H1 (cell line): ENCODE data around the gene KLHL30. TPM values are rescaled to one million over a fixed set of nuclear protein-coding genes. Genes with fewer than 3 reads are reported as not detected.

Experiments
- CTCF ChIA-PET: fragments of 300-600 bp; sonication (Branson Sonifier 250); formaldehyde crosslinking; loops from one replicate; lab custom pipeline; 2021; ENCODE audit not compliant: partially characterized antibody; lab: Charles Lee
- POLR2A ChIA-PET: fragments of 300-600 bp; sonication (Branson Sonifier 250); formaldehyde crosslinking; loops from one replicate; lab custom pipeline; 2021; ENCODE audit warnings: inconsistent platforms; ENCODE audit not compliant: partially characterized antibody; lab: Charles Lee
- DNase-seq, 2 experiments: peaks; one replicate each; pipeline versions ENCODE4 v3.0.0 to v3.0.0-alpha.2; 2010 to 2022; ENCODE audit warnings: low spot score in 2 of 2, low read depth in 1 of 2, mixed read lengths in 1 of 2
- FAIRE-seq: peaks from 2 replicates; lab custom pipeline; 2011; peaks lifted over from hg19 to GRCh38; lab: Jason Lieb, UNC
- H2AFZ ChIP-seq: 2 replicates; pipeline ENCODE4 v1.8.1; 2012; ENCODE audit warnings: low read length, inconsistent platforms
- H2AK5ac ChIP-seq: 2 replicates; pipeline ENCODE4 v1.6.1; 2013; ENCODE audit warnings: low read depth, low read length
- H2BK120ac ChIP-seq: replicated peaks from 2 replicates; pipeline ENCODE3; 2013; ENCODE audit warnings: low read depth, low read length, inconsistent platforms
- H2BK12ac ChIP-seq: 2 replicates; pipeline ENCODE4 v1.6.1; 2013; ENCODE audit warnings: low read depth, low read length
- H2BK15ac ChIP-seq: 2 replicates; pipeline ENCODE4 v1.6.1; 2013; ENCODE audit warnings: low read length
- H2BK20ac ChIP-seq: 2 replicates; pipeline ENCODE4 v1.6.1; 2013; ENCODE audit warnings: low read length
- H2BK5ac ChIP-seq: 2 replicates; pipeline ENCODE4 v1.6.1; 2013; ENCODE audit warnings: low read depth, low read length
- H3K14ac ChIP-seq: 2 replicates; pipeline ENCODE4 v1.6.1; 2013; ENCODE audit warnings: inconsistent platforms; ENCODE audit not compliant: insufficient read length
- H3K18ac ChIP-seq: 2 replicates; pipeline ENCODE4 v1.6.1; 2013; ENCODE audit warnings: low read length; ENCODE audit errors: extremely low read depth
- H3K23ac ChIP-seq: 2 replicates; pipeline ENCODE4 v1.6.1; 2013; ENCODE audit warnings: inconsistent platforms; ENCODE audit not compliant: insufficient read length
- H3K23me2 ChIP-seq: 2 replicates; pipeline ENCODE4 v1.6.1; 2013; ENCODE audit warnings: low read depth, low read length
- H3K27ac ChIP-seq: 2 replicates; pipeline ENCODE4 v1.6.1; 2011; ENCODE audit warnings: low read depth, low read length, inconsistent platforms
- H3K27me3 ChIP-seq, 4 experiments: replicated peaks in 1 of 4; 1 replicate in 1 of 4; 2 replicates in 3 of 4; pipeline versions ENCODE4 v1.6.1 to v1.8.1; 2011 to 2013; ENCODE audit warnings: low read length in 3 of 4, mild to moderate bottlenecking in 3 of 4, inconsistent platforms in 2 of 4, mixed read lengths in 2 of 4, moderate library complexity in 1 of 4; ENCODE audit not compliant: control insufficient read depth in 3 of 4, insufficient read depth in 3 of 4; ENCODE audit errors: extremely low read depth in 1 of 4
- H3K36me3 ChIP-seq, 4 experiments: 2 replicates each; pipeline versions ENCODE4 v1.6.1 to v1.8.1; 2011 to 2013; ENCODE audit warnings: mild to moderate bottlenecking in 4 of 4, low read length in 3 of 4, moderate library complexity in 2 of 4, control low read depth in 1 of 4, inconsistent platforms in 1 of 4; ENCODE audit not compliant: insufficient read depth in 4 of 4, control insufficient read depth in 2 of 4
- H3K4ac ChIP-seq: replicated peaks from 2 replicates; pipeline ENCODE3; 2013; ENCODE audit warnings: low read length, low read depth, mixed read lengths, inconsistent platforms; ENCODE audit not compliant: insufficient read length
- H3K4me1 ChIP-seq, 4 experiments: replicated peaks in 1 of 4; 1 replicate in 1 of 4; 2 replicates in 3 of 4; pipeline versions ENCODE4 v1.6.1 to v1.8.1; 2011 to 2013; ENCODE audit warnings: low read length in 3 of 4, inconsistent platforms in 2 of 4, mixed read lengths in 1 of 4; ENCODE audit not compliant: insufficient read depth in 4 of 4, control insufficient read depth in 3 of 4
- H3K4me2 ChIP-seq, 2 experiments: 2 replicates each; pipeline versions ENCODE4 v1.6.1 to v1.8.1; 2011 to 2013; ENCODE audit warnings: low read depth in 2 of 2, low read length in 2 of 2, control low read depth in 1 of 2, inconsistent platforms in 1 of 2, mild to moderate bottlenecking in 1 of 2; ENCODE audit not compliant: insufficient read depth in 1 of 2
- H3K4me3 ChIP-seq, 4 experiments: fragments of 200-600, 300-600 bp in 1 of 4; sonication (generic), shearing (Covaris generic), sonication (Bioruptor Twin) in 1 of 4; 2 replicates each; pipeline versions ENCODE4 v1.5.1 to v1.8.1; 2011 to 2016; ENCODE audit warnings: low read length in 4 of 4, low read depth in 3 of 4, control low read depth in 2 of 4, inconsistent platforms in 2 of 4, mild to moderate bottlenecking in 2 of 4, mixed read lengths in 1 of 4, moderate library complexity in 1 of 4; ENCODE audit not compliant: insufficient read depth in 2 of 4; ENCODE audit errors: extremely low read depth in 1 of 4
- H3K56ac ChIP-seq: replicated peaks from 2 replicates; pipeline ENCODE3; 2013; ENCODE audit warnings: low read depth, mild to moderate bottlenecking, mixed read lengths, low read length, inconsistent platforms; ENCODE audit not compliant: insufficient read length
- H3K79me1 ChIP-seq: 2 replicates; pipeline ENCODE4 v1.6.1; 2013; ENCODE audit warnings: low read depth, low read length, control low read depth
- H3K79me2 ChIP-seq, 2 experiments: 2 replicates each; pipeline versions ENCODE4 v1.6.1 to v1.8.1; 2012 to 2013; ENCODE audit warnings: low read length in 2 of 2, mild to moderate bottlenecking in 2 of 2, inconsistent platforms in 1 of 2; ENCODE audit not compliant: insufficient read depth in 2 of 2, control insufficient read depth in 1 of 2
- H3K9ac ChIP-seq, 4 experiments: replicated peaks in 1 of 4; 1 replicate in 1 of 4; 2 replicates in 3 of 4; pipeline versions ENCODE4 v1.6.1 to v1.8.1; 2011 to 2013; ENCODE audit warnings: low read depth in 3 of 4, low read length in 3 of 4, control low read depth in 2 of 4, mild to moderate bottlenecking in 2 of 4, moderate library complexity in 2 of 4, inconsistent platforms in 1 of 4; ENCODE audit errors: extremely low read depth in 1 of 4
- H3K9me3 ChIP-seq, 2 experiments: 2 replicates each; pipeline versions ENCODE4 v1.6.1 to v1.8.1; 2012 to 2013; ENCODE audit warnings: mild to moderate bottlenecking in 2 of 2, moderate library complexity in 2 of 2, control low read depth in 1 of 2, inconsistent platforms in 1 of 2, low read depth in 1 of 2, low read length in 1 of 2, mixed read lengths in 1 of 2; ENCODE audit not compliant: insufficient read depth in 2 of 2
- H4K20me1 ChIP-seq, 2 experiments: replicated peaks in 1 of 2; 2 replicates each; pipeline versions ENCODE3 to v1.8.1; 2011 to 2013; ENCODE audit warnings: inconsistent platforms in 2 of 2, low read length in 2 of 2, mild to moderate bottlenecking in 1 of 2; ENCODE audit not compliant: insufficient read depth in 2 of 2, control insufficient read depth in 1 of 2
- H4K5ac ChIP-seq: 2 replicates; pipeline ENCODE4 v1.6.1; 2013; ENCODE audit warnings: low read length, low read depth, mixed read lengths, inconsistent platforms; ENCODE audit not compliant: insufficient read length
- H4K8ac ChIP-seq: 2 replicates; pipeline ENCODE4 v1.8.0; 2013; ENCODE audit warnings: mild to moderate bottlenecking, moderate library complexity, low read length, inconsistent platforms; ENCODE audit not compliant: insufficient read depth; ENCODE audit errors: extremely low read depth
- H4K91ac ChIP-seq: replicated peaks from 2 replicates; pipeline ENCODE3; 2013; ENCODE audit warnings: low read length, mixed read lengths, inconsistent platforms; ENCODE audit not compliant: insufficient read length
- WGBS, 2 experiments: shearing (Covaris generic) in 1 of 2; methylation state at CpG; one replicate each; pipeline versions ENCODE4 v1.1.6 to v1.1.7; 2013 to 2015; ENCODE audit warnings: low lambda C conversion rate in 2 of 2, mixed read lengths in 2 of 2, inconsistent platforms in 1 of 2, low coverage in 1 of 2, missing lambda C conversion rate in 1 of 2; ENCODE audit not compliant: insufficient replicate concordance in 2 of 2, insufficient coverage in 1 of 2, insufficient read length in 1 of 2; ENCODE audit errors: extremely low coverage in 1 of 2, missing lambda C conversion rate in 1 of 2; 5-methylcytosine and 5-hydroxymethylcytosine counted together
- polyA plus RNA-seq, 7 experiments: library from polyadenylated mRNA; depleted of rRNA in 3 of 7; stranded (reverse) in 5 of 7; unstranded in 2 of 7; fragments of >200 nt in 5 of 7; fragments of 200-250 nt in 2 of 7; gene quantifications; 1 replicate in 5 of 7; 2 replicates in 1 of 7; 4 replicates in 1 of 7; pipeline versions ENCODE4 v1.2.1 to v1.2.3, GENCODE V29; 2011 to 2013; ENCODE audit warnings: missing spikeins in 2 of 7, mixed read lengths in 2 of 7
- total RNA-seq: library from RNA; stranded (reverse); fragmentation: NEBNext Ultra II Directional; extraction: Animal tissue kit (Norgen Biotek cat#: 25700); gene quantifications from 2 replicates; pipeline ENCODE4 v1.2.1, GENCODE V29; 2021

Gene KLHL30
- total and polyA plus RNA-seq, 2 of the 8 experiments (the other 6 are each of a cell fraction or from before 2014, with no cell fraction given) = not detected

GRCh38 chr2:238100049-238100820 lies 38.2 kb upstream of the KLHL30 start, which contains the start of gene ESPNL:
Gene ESPNL, plus strand, starts transcription at chr2:238100340. Its CDS starts 80 bp downstream, at chr2:238100420.
- no peak within 1 kb of the TSS for H3K14ac ChIP-seq
- no peak within 1 kb of the TSS for H3K4ac ChIP-seq
- no peaks in the 10 kb centered on the region for H3K23me2 ChIP-seq
- no peak within 1 kb of the TSS for H3K23ac ChIP-seq
- H4K5ac ChIP-seq = no peak within 1 kb of the TSS
- ChIA-PET POLR2A (interaction anchor here (0.6 to 3.0 kb wide), 17 partner anchors 9 to 238 kb away, joined by 3 to 23 read pairs (median 3); partner anchors contain the start of genes KLHL30 and SCLY), CTCF (interaction anchor here (1.1 to 3.0 kb wide), 7 partner anchors 8 to 242 kb away, joined by 3 to 21 read pairs (median 5); no protein-coding TSS in a partner anchor)
- DNase-seq (peak in 1 of 2 experiments; percentile 51), FAIRE-seq (no peak)
- no peak within 1 kb of the TSS for H4K91ac ChIP-seq
- H3K9ac ChIP-seq = no peak within 1 kb of the TSS
- no peak within 1 kb of the TSS for H2BK120ac ChIP-seq
- WGBS, 2 experiments = 85% methylated on average over 22 of the region's 38 CpGs; no CpG with 5 or more reads in 1 of the 2 experiments
- no peak within 1 kb of the TSS; the same call in 1 of the 2 replicates for H3K18ac ChIP-seq
- no peak within 1 kb of the TSS; the same call in 1 of the 2 replicates for H2BK5ac ChIP-seq
- no peaks in the 10 kb centered on the region for H4K20me1 ChIP-seq
- no peaks in the 10 kb centered on the region for H3K79me1 ChIP-seq
- H2BK15ac ChIP-seq = no peak within 1 kb of the TSS
- no peaks in the 10 kb centered on the region for H3K27me3 ChIP-seq
- H4K8ac ChIP-seq = no peak within 1 kb of the TSS; the same call in 1 of the 2 replicates
- peaks cover 0 to 21% (median 13%) of the 10 kb centered on the region in 4 experiments; a peak in 6 of 7 replicates for H3K4me1 ChIP-seq
- no peak within 1 kb of the TSS for H2BK12ac ChIP-seq
- H3K36me3 ChIP-seq = peaks cover 0 to 5% (median 2%) of the 10 kb centered on the region in 4 experiments; a peak in 3 of 8 replicates
- no peak within 1 kb of the TSS for H2AFZ ChIP-seq
- H3K56ac ChIP-seq = no peak within 1 kb of the TSS
- no peak within 1 kb of the TSS for H3K4me3 ChIP-seq
- H2BK20ac ChIP-seq = no peak within 1 kb of the TSS
- no peak within 1 kb of the TSS for H3K27ac ChIP-seq
- H3K4me2 ChIP-seq = no peak within 1 kb of the TSS
- no peaks in the 10 kb centered on the region for H3K79me2 ChIP-seq
- no peak within 1 kb of the TSS for H2AK5ac ChIP-seq
- H3K9me3 ChIP-seq = no peaks in the 10 kb centered on the region
